H1 (cell line): ENCODE data around the gene NMU.

Source experiments
- BRCA1 ChIP-seq: IDR thresholded peaks from 2 replicates; pipeline ENCODE4 v1.6.1; 2012; ENCODE audit warnings: low read depth, low read length, improper control_type of control experiment
- TF ChIP-seq, protein P1 (sequence below): IDR thresholded peaks from 2 replicates; pipeline ENCODE4 v1.6.1; 2012; ENCODE audit warnings: inconsistent platforms
- TF ChIP-seq, protein P2 (sequence below), 3 experiments: IDR thresholded peaks; 1 replicate in 2 of 3; 2 replicates in 1 of 3; pipeline versions ENCODE4 v1.5.1 to v1.6.1; 2011; ENCODE audit warnings: low read length in 3 of 3, mild to moderate bottlenecking in 3 of 3, inconsistent platforms in 2 of 3, low read depth in 1 of 3, moderate library complexity in 1 of 3; ENCODE audit not compliant: insufficient read depth in 1 of 3; ENCODE audit errors: control extremely low read depth in 1 of 3

DNA sequence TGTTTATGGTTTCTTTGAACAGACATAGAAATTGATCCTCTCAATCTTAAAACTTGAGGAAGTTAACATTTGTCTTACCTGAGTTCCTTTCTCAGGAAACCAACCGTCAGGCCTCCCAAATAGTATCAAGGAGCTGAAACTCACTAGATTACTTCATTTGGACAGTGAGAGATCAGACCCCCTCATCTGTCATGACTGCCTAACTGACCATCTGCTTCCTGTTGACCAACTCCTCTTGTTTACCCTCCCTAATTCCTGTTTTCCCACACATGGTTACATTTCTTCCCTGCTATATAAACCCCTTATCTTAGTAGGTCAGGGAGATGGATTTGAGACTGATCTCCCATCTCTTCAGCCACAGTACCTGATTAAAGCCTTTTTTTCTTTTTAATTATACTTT lies 46.2 kb upstream of the NMU start:
- TF ChIP-seq, protein P1, sequence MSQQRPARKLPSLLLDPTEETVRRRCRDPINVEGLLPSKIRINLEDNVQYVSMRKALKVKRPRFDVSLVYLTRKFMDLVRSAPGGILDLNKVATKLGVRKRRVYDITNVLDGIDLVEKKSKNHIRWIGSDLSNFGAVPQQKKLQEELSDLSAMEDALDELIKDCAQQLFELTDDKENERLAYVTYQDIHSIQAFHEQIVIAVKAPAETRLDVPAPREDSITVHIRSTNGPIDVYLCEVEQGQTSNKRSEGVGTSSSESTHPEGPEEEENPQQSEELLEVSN: no peak
- TF ChIP-seq, protein P2, sequence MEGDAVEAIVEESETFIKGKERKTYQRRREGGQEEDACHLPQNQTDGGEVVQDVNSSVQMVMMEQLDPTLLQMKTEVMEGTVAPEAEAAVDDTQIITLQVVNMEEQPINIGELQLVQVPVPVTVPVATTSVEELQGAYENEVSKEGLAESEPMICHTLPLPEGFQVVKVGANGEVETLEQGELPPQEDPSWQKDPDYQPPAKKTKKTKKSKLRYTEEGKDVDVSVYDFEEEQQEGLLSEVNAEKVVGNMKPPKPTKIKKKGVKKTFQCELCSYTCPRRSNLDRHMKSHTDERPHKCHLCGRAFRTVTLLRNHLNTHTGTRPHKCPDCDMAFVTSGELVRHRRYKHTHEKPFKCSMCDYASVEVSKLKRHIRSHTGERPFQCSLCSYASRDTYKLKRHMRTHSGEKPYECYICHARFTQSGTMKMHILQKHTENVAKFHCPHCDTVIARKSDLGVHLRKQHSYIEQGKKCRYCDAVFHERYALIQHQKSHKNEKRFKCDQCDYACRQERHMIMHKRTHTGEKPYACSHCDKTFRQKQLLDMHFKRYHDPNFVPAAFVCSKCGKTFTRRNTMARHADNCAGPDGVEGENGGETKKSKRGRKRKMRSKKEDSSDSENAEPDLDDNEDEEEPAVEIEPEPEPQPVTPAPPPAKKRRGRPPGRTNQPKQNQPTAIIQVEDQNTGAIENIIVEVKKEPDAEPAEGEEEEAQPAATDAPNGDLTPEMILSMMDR (IDR thresholded peaks at IDR 0.05; ENCODE audit: control extremely low read depth in 1 of 3, insufficient read depth in 1 of 3, low read depth in 1 of 3, low read length in 3 of 3): no peak
- TF ChIP-seq BRCA1: no peak
